HepG2 (cell line): ENCODE measurements around the gene C2CD3. TPM values are rescaled to one million over a fixed set of nuclear protein-coding genes. Genes with fewer than 3 reads are reported as not detected.

Source experiments
- ATAC-seq: fragments of 200-7000 bp; cut with Tn5 transposase; 3 replicates; pipeline ENCODE4 v1.9.1; 2020; ENCODE audit warnings: mild to moderate bottlenecking, moderate library complexity
- BruUV-seq: library from RNA; stranded (reverse); fragments of 400-500 nt; replicated peaks from 2 replicates; lab custom pipeline; 2021; lab: Mats Ljungman, UMichigan
- CTCF ChIA-PET: fragments of 300-600 bp; formaldehyde crosslinking; extraction: SDS; loops from one replicate; lab custom pipeline; 2021; ENCODE audit warnings: low total read pairs, inconsistent platforms, low intra/inter-chr PET ratio; lab: Yijun Ruan, JAX
- POLR2A ChIA-PET: fragments of 350-600 bp; sonication (Branson Sonifier 250); formaldehyde crosslinking; loops from one replicate; lab custom pipeline; 2020; ENCODE audit warnings: antibody characterized with exemption, inconsistent platforms; lab: Yijun Ruan, JAX
- DNase-seq: peaks from one replicate; pipeline ENCODE4 v3.0.0-alpha.2; 2015; ENCODE audit warnings: low spot score
- FAIRE-seq: peaks from 3 replicates; lab custom pipeline; 2011; peaks lifted over from hg19 to GRCh38; lab: Jason Lieb, UNC
- H2AFZ ChIP-seq: one replicate; pipeline ENCODE4 v1.6.1; 2011; ENCODE audit warnings: low read length, inconsistent platforms
- H3K27ac ChIP-seq: fragments of 300-600 bp; 3 replicates; pipeline ENCODE4 v1.8.0; 2011; ENCODE audit warnings: mixed run types, mild to moderate bottlenecking, mixed read lengths, low read length, inconsistent platforms; ENCODE audit not compliant: insufficient read depth; ENCODE audit errors: extremely low read length
- H3K27me3 ChIP-seq, 2 experiments: fragments of 200-600 bp in 1 of 2; 2 replicates in 1 of 2; 3 replicates in 1 of 2; pipeline versions ENCODE4 v1.6.0 to v1.8.0; 2011; ENCODE audit warnings: low read length in 2 of 2, mild to moderate bottlenecking in 2 of 2, moderate library complexity in 2 of 2, inconsistent platforms in 1 of 2; ENCODE audit not compliant: insufficient read depth in 2 of 2, control insufficient read depth in 1 of 2
- H3K36me3 ChIP-seq, 2 experiments: fragments of 200-600 bp in 1 of 2; replicated peaks in 1 of 2; 2 replicates in 1 of 2; 3 replicates in 1 of 2; pipeline versions ENCODE4 v1.5.1 to v1.8.0; 2011; ENCODE audit warnings: low read length in 2 of 2, inconsistent platforms in 1 of 2; ENCODE audit not compliant: insufficient read depth in 2 of 2, control insufficient read depth in 1 of 2
- H3K4me1 ChIP-seq: 2 replicates; pipeline ENCODE4 v1.5.1; 2012; ENCODE audit warnings: low read length, inconsistent platforms; ENCODE audit not compliant: insufficient read depth
- H3K4me2 ChIP-seq: 2 replicates; pipeline ENCODE4 v1.6.0; 2011; ENCODE audit warnings: low read depth, low read length, inconsistent platforms
- H3K4me3 ChIP-seq, 3 experiments: fragments of 200-600 bp in 1 of 3; sonication (generic), shearing (Covaris generic) in 1 of 3; replicated peaks in 1 of 3; 2 replicates each; pipeline ENCODE4 v1.5.1; 2011 to 2016; ENCODE audit warnings: low read length in 3 of 3, inconsistent platforms in 2 of 3, low read depth in 2 of 3, mild to moderate bottlenecking in 2 of 3, control low read depth in 1 of 3, mixed read lengths in 1 of 3; ENCODE audit not compliant: insufficient read depth in 1 of 3
- H3K79me2 ChIP-seq: one replicate; pipeline ENCODE4 v1.6.1; 2011; ENCODE audit warnings: low read length, inconsistent platforms; ENCODE audit not compliant: insufficient read depth
- H3K9ac ChIP-seq: 2 replicates; pipeline ENCODE4 v1.6.0; 2011; ENCODE audit warnings: mild to moderate bottlenecking, low read depth, low read length, inconsistent platforms; ENCODE audit not compliant: insufficient read depth
- H3K9me3 ChIP-seq: 2 replicates; pipeline ENCODE4 v1.5.1; 2012; ENCODE audit warnings: mild to moderate bottlenecking, low read length
- H4K20me1 ChIP-seq: 2 replicates; pipeline ENCODE4 v1.6.0; 2011; ENCODE audit warnings: inconsistent platforms, mild to moderate bottlenecking, low read length, moderate library complexity; ENCODE audit not compliant: insufficient read depth
- FOXA3 ChIP-seq: IDR thresholded peaks from 2 replicates; pipeline ENCODE4 v1.6.1; 2016; ENCODE audit warnings: missing genetic modification reagents, missing compliant biosample characterization
- MIXL1 ChIP-seq: IDR thresholded peaks from 2 replicates; pipeline ENCODE4 v1.6.1; 2016
- PRPF4 ChIP-seq: fragments of 200-400 bp; formaldehyde crosslinking; IDR thresholded peaks from 2 replicates; pipeline ENCODE4 v1.6.1; 2016; ENCODE audit warnings: low read length, low read depth; ENCODE audit not compliant: poor library complexity, severe bottlenecking
- SIN3A ChIP-seq: IDR thresholded peaks from 2 replicates; pipeline ENCODE4 v1.6.1; 2011; ENCODE audit warnings: low read depth, mild to moderate bottlenecking, control low read depth, low read length, borderline replicate concordance
- SP1 ChIP-seq, 2 experiments: fragments of 450-650 bp in 1 of 2; sonication (generic) in 1 of 2; formaldehyde crosslinking in 1 of 2; IDR thresholded peaks; 2 replicates each; pipeline versions ENCODE4 v1.4.0 to v1.6.1; 2016 to 2020; ENCODE audit warnings: missing genetic modification reagents in 1 of 2
- ZIK1 ChIP-seq: sonication (generic); formaldehyde crosslinking; IDR thresholded peaks from 2 replicates; pipeline ENCODE4 v1.5.0; 2020; ENCODE audit warnings: mild to moderate bottlenecking, low read depth, missing genetic modification reagents, borderline replicate concordance
- ZNF589 ChIP-seq: sonication (generic); formaldehyde crosslinking; conservative IDR thresholded peaks from 2 replicates; pipeline ENCODE4 v1.8.0; 2022; ENCODE audit warnings: mild to moderate bottlenecking, moderate library complexity, missing genetic modification reagents
- ZNF709 ChIP-seq: sonication (generic); formaldehyde crosslinking; IDR thresholded peaks from 2 replicates; pipeline ENCODE4 v1.5.0; 2020; ENCODE audit warnings: mild to moderate bottlenecking, missing genetic modification reagents
- WGBS: methylation state at CpG from one replicate; pipeline ENCODE4 v1.1.6; 2017; ENCODE audit warnings: low lambda C conversion rate; 5-methylcytosine and 5-hydroxymethylcytosine counted together
- in situ Hi-C: cut with HindIII; loops from 2 replicates; pipeline ENCODE4 v1.10.0; 2017; ENCODE audit warnings: low pct_unique_long_range_greater_than_20kb; ENCODE audit not compliant: extremely low pct_ligation_motif_present
- intact Hi-C: fragments of 100-400 bp; cut with micrococcal nuclease; formaldehyde crosslinking; loops from one replicate; pipeline ENCODE4 v1.10.0; 2022; ENCODE audit not compliant: unreplicated experiment
- polyA plus RNA-seq, 8 experiments: library from polyadenylated mRNA; depleted of rRNA in 3 of 8; stranded (reverse) in 7 of 8; unstranded in 1 of 8; fragments of >200 nt; fragmentation: Illumina TruSeq in 4 of 8; extraction: Trizol in 4 of 8; gene quantifications; 2 replicates each; pipeline versions ENCODE4 v1.2.1 to v1.2.3, GENCODE V29; 2011 to 2016; ENCODE audit warnings: low read depth in 4 of 8, missing spikeins in 1 of 8, mixed read lengths in 1 of 8; ENCODE audit not compliant: insufficient read depth in 1 of 8
- total RNA-seq, 5 experiments: library from RNA; depleted of rRNA; stranded (reverse); fragments of >200 nt; fragmentation: Illumina TruSeq; extraction: Trizol; gene quantifications; 2 replicates each; pipeline ENCODE4 v1.2.3, GENCODE V29; 2016; ENCODE audit warnings: low read depth in 1 of 5
- TF ChIP-seq, protein P1 (sequence below): fragments of 450-650 bp; IDR thresholded peaks from 2 replicates; pipeline ENCODE4 v1.6.1; 2017; ENCODE audit warnings: mild to moderate bottlenecking
- TF ChIP-seq, protein P2 (sequence below): sonication (generic); formaldehyde crosslinking; IDR thresholded peaks from 2 replicates; pipeline ENCODE4 v1.5.1; 2020; ENCODE audit warnings: missing genetic modification reagents, mild to moderate bottlenecking, borderline replicate concordance
- TF ChIP-seq, protein P3 (sequence below): sonication (generic); formaldehyde crosslinking; IDR thresholded peaks from 2 replicates; pipeline ENCODE4 v1.8.0; 2023; ENCODE audit warnings: mild to moderate bottlenecking, missing genetic modification reagents

C2CD3 gene
- total and polyA plus RNA-seq, 2 of the 13 experiments (the other 11 are each of a cell fraction or from before 2014, with no cell fraction given): 5.5 to 6.4 TPM

DNA sequence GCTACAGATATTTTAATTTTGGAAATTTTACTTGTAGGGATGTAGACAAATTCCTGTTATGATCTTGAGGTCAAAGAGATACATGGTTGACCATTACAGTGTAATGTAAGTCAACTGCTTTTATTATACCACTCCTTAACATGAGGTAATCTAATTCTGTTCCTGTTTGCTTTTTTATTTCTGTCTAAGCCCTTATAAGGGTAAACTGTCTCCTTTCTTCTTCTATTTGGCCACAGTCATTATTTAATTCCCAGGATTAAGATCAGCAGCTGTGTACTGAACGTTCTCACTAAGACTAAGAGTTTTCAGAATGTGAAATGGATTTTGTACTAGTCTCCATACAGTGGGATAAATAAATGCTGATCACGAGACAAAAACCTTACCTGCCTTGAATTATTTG is 32.8 kb downstream of the C2CD3 start:
- POLR2A ChIA-PET: interaction anchor here (0.6 to 1.8 kb wide), 2 partner anchors 11 to 32 kb away, joined by 3 to 4 read pairs; partner anchors contain the start of gene C2CD3
- H4K20me1 ChIP-seq: no peaks in the 10 kb centered on the region
- in situ Hi-C loops (no loop called here), intact Hi-C loops (loop anchor here (1.0 kb wide), 1 partner anchor 173 kb away; no protein-coding TSS in a partner anchor)
- no peak for ATAC-seq
- no peaks in the 10 kb centered on the region for H3K79me2 ChIP-seq
- no peak overlapping the region; a peak in 1 of 6 replicates for H3K4me3 ChIP-seq
- BruUV-seq: TSS peak; percentile 63
- peak overlapping the region; percentile 59 for H3K27ac ChIP-seq
- 0 out of 2 replicates have a peak overlapping the region, but pooled peaks have one; percentile 3 for H3K4me2 ChIP-seq
- H3K9ac ChIP-seq: no peak overlapping the region
- WGBS: 84% methylated on average over 2 of the region's 2 CpGs
- FAIRE-seq: no peak
- CTCF ChIA-PET: no interaction called here
- no peak for DNase-seq
- no peaks in the 10 kb centered on the region for H3K27me3 ChIP-seq
- no peaks in the 10 kb centered on the region for H3K9me3 ChIP-seq
- H3K36me3 ChIP-seq: peaks cover 0 to 9% of the 10 kb centered on the region in 2 experiments; a peak in 2 of 5 replicates
- TF ChIP-seq, protein P1, sequence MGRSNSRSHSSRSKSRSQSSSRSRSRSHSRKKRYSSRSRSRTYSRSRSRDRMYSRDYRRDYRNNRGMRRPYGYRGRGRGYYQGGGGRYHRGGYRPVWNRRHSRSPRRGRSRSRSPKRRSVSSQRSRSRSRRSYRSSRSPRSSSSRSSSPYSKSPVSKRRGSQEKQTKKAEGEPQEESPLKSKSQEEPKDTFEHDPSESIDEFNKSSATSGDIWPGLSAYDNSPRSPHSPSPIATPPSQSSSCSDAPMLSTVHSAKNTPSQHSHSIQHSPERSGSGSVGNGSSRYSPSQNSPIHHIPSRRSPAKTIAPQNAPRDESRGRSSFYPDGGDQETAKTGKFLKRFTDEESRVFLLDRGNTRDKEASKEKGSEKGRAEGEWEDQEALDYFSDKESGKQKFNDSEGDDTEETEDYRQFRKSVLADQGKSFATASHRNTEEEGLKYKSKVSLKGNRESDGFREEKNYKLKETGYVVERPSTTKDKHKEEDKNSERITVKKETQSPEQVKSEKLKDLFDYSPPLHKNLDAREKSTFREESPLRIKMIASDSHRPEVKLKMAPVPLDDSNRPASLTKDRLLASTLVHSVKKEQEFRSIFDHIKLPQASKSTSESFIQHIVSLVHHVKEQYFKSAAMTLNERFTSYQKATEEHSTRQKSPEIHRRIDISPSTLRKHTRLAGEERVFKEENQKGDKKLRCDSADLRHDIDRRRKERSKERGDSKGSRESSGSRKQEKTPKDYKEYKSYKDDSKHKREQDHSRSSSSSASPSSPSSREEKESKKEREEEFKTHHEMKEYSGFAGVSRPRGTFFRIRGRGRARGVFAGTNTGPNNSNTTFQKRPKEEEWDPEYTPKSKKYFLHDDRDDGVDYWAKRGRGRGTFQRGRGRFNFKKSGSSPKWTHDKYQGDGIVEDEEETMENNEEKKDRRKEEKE: no peak
- TF ChIP-seq, protein P2, sequence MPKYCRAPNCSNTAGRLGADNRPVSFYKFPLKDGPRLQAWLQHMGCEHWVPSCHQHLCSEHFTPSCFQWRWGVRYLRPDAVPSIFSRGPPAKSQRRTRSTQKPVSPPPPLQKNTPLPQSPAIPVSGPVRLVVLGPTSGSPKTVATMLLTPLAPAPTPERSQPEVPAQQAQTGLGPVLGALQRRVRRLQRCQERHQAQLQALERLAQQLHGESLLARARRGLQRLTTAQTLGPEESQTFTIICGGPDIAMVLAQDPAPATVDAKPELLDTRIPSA: no peak
- TF ChIP-seq ZNF589 (CRISPR knock-in tag) (no peak), FOXA3 (CRISPR knock-in tag) (no peak), MIXL1 (CRISPR knock-in tag) (no peak), PRPF4 (no peak), ZIK1 (CRISPR knock-in tag) (no peak), SP1 (IDR thresholded peaks at IDR 0.05) (no peak), SP1 (CRISPR knock-in tag; IDR thresholded peaks at IDR 0.05) (no peak), ZNF709 (no peak), SIN3A (no peak)
- TF ChIP-seq, protein P3, sequence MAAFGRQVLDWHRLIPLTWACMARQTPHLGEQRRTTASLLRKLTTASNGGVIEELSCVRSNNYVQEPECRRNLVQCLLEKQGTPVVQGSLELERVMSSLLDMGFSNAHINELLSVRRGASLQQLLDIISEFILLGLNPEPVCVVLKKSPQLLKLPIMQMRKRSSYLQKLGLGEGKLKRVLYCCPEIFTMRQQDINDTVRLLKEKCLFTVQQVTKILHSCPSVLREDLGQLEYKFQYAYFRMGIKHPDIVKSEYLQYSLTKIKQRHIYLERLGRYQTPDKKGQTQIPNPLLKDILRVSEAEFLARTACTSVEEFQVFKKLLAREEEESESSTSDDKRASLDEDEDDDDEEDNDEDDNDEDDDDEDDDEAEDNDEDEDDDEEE (CRISPR knock-in tag): no peak
- H3K4me1 ChIP-seq: peaks cover 32% of the 10 kb centered on the region
- no peak overlapping the region for H2AFZ ChIP-seq
